HepG2 (cell line): ENCODE data around the gene MSL2. TPM values are rescaled to one million over a fixed set of nuclear protein-coding genes. Genes with fewer than 3 reads are reported as not detected.
"Not testable (repeated sequence)": the region's sequence is repeated elsewhere in the genome, so short reads cannot be mapped to it uniquely, and the experiment has no call there.

ENCODE experiments used
- ATAC-seq: fragments of 200-7000 bp; cut with Tn5 transposase; 3 replicates; pipeline ENCODE4 v1.9.1; 2020; ENCODE audit warnings: mild to moderate bottlenecking, moderate library complexity
- BruUV-seq: library from RNA; stranded (reverse); fragments of 400-500 nt; replicated peaks from 2 replicates; lab custom pipeline; 2021; lab: Mats Ljungman, UMichigan
- CTCF ChIA-PET: fragments of 300-600 bp; formaldehyde crosslinking; extraction: SDS; loops from one replicate; lab custom pipeline; 2021; ENCODE audit warnings: low total read pairs, inconsistent platforms, low intra/inter-chr PET ratio; lab: Yijun Ruan, JAX
- POLR2A ChIA-PET: fragments of 350-600 bp; sonication (Branson Sonifier 250); formaldehyde crosslinking; loops from one replicate; lab custom pipeline; 2020; ENCODE audit warnings: antibody characterized with exemption, inconsistent platforms; lab: Yijun Ruan, JAX
- DNase-seq: peaks from one replicate; pipeline ENCODE4 v3.0.0-alpha.2; 2015; ENCODE audit warnings: low spot score
- FAIRE-seq: peaks from 3 replicates; lab custom pipeline; 2011; peaks lifted over from hg19 to GRCh38; lab: Jason Lieb, UNC
- H2AFZ ChIP-seq: one replicate; pipeline ENCODE4 v1.6.1; 2011; ENCODE audit warnings: low read length, inconsistent platforms
- H3K27ac ChIP-seq: fragments of 300-600 bp; 3 replicates; pipeline ENCODE4 v1.8.0; 2011; ENCODE audit warnings: mixed run types, mild to moderate bottlenecking, mixed read lengths, low read length, inconsistent platforms; ENCODE audit not compliant: insufficient read depth; ENCODE audit errors: extremely low read length
- H3K27me3 ChIP-seq, 2 experiments: fragments of 200-600 bp in 1 of 2; 2 replicates in 1 of 2; 3 replicates in 1 of 2; pipeline versions ENCODE4 v1.6.0 to v1.8.0; 2011; ENCODE audit warnings: low read length in 2 of 2, mild to moderate bottlenecking in 2 of 2, moderate library complexity in 2 of 2, inconsistent platforms in 1 of 2; ENCODE audit not compliant: insufficient read depth in 2 of 2, control insufficient read depth in 1 of 2
- H3K36me3 ChIP-seq, 2 experiments: fragments of 200-600 bp in 1 of 2; replicated peaks in 1 of 2; 2 replicates in 1 of 2; 3 replicates in 1 of 2; pipeline versions ENCODE4 v1.5.1 to v1.8.0; 2011; ENCODE audit warnings: low read length in 2 of 2, inconsistent platforms in 1 of 2; ENCODE audit not compliant: insufficient read depth in 2 of 2, control insufficient read depth in 1 of 2
- H3K4me1 ChIP-seq: 2 replicates; pipeline ENCODE4 v1.5.1; 2012; ENCODE audit warnings: low read length, inconsistent platforms; ENCODE audit not compliant: insufficient read depth
- H3K4me2 ChIP-seq: 2 replicates; pipeline ENCODE4 v1.6.0; 2011; ENCODE audit warnings: low read depth, low read length, inconsistent platforms
- H3K4me3 ChIP-seq, 3 experiments: fragments of 200-600 bp in 1 of 3; sonication (generic), shearing (Covaris generic) in 1 of 3; replicated peaks in 1 of 3; 2 replicates each; pipeline ENCODE4 v1.5.1; 2011 to 2016; ENCODE audit warnings: low read length in 3 of 3, inconsistent platforms in 2 of 3, low read depth in 2 of 3, mild to moderate bottlenecking in 2 of 3, control low read depth in 1 of 3, mixed read lengths in 1 of 3; ENCODE audit not compliant: insufficient read depth in 1 of 3
- H3K79me2 ChIP-seq: one replicate; pipeline ENCODE4 v1.6.1; 2011; ENCODE audit warnings: low read length, inconsistent platforms; ENCODE audit not compliant: insufficient read depth
- H3K9ac ChIP-seq: 2 replicates; pipeline ENCODE4 v1.6.0; 2011; ENCODE audit warnings: mild to moderate bottlenecking, low read depth, low read length, inconsistent platforms; ENCODE audit not compliant: insufficient read depth
- H3K9me3 ChIP-seq: 2 replicates; pipeline ENCODE4 v1.5.1; 2012; ENCODE audit warnings: mild to moderate bottlenecking, low read length
- H4K20me1 ChIP-seq: 2 replicates; pipeline ENCODE4 v1.6.0; 2011; ENCODE audit warnings: inconsistent platforms, mild to moderate bottlenecking, low read length, moderate library complexity; ENCODE audit not compliant: insufficient read depth
- WIZ ChIP-seq: sonication (generic); formaldehyde crosslinking; IDR thresholded peaks from 2 replicates; pipeline ENCODE4 v1.5.1; 2020; ENCODE audit warnings: mild to moderate bottlenecking, missing genetic modification reagents
- WGBS: methylation state at CpG from one replicate; pipeline ENCODE4 v1.1.6; 2017; ENCODE audit warnings: low lambda C conversion rate; 5-methylcytosine and 5-hydroxymethylcytosine counted together
- in situ Hi-C: cut with HindIII; loops from 2 replicates; pipeline ENCODE4 v1.10.0; 2017; ENCODE audit warnings: low pct_unique_long_range_greater_than_20kb; ENCODE audit not compliant: extremely low pct_ligation_motif_present
- intact Hi-C: fragments of 100-400 bp; cut with micrococcal nuclease; formaldehyde crosslinking; loops from one replicate; pipeline ENCODE4 v1.10.0; 2022; ENCODE audit not compliant: unreplicated experiment
- polyA plus RNA-seq, 8 experiments: library from polyadenylated mRNA; depleted of rRNA in 3 of 8; stranded (reverse) in 7 of 8; unstranded in 1 of 8; fragments of >200 nt; fragmentation: Illumina TruSeq in 4 of 8; extraction: Trizol in 4 of 8; gene quantifications; 2 replicates each; pipeline versions ENCODE4 v1.2.1 to v1.2.3, GENCODE V29; 2011 to 2016; ENCODE audit warnings: low read depth in 4 of 8, missing spikeins in 1 of 8, mixed read lengths in 1 of 8; ENCODE audit not compliant: insufficient read depth in 1 of 8
- total RNA-seq, 5 experiments: library from RNA; depleted of rRNA; stranded (reverse); fragments of >200 nt; fragmentation: Illumina TruSeq; extraction: Trizol; gene quantifications; 2 replicates each; pipeline ENCODE4 v1.2.3, GENCODE V29; 2016; ENCODE audit warnings: low read depth in 1 of 5
- TF ChIP-seq, protein P1 (sequence below): sonication (generic); formaldehyde crosslinking; conservative IDR thresholded peaks from 2 replicates; pipeline ENCODE4 v1.8.1; 2023; ENCODE audit warnings: missing genetic modification reagents

Gene MSL2
- total and polyA plus RNA-seq, 2 of the 13 experiments (the other 11 are each of a cell fraction or from before 2014, with no cell fraction given), result 6.9 to 11.7 TPM

DNA sequence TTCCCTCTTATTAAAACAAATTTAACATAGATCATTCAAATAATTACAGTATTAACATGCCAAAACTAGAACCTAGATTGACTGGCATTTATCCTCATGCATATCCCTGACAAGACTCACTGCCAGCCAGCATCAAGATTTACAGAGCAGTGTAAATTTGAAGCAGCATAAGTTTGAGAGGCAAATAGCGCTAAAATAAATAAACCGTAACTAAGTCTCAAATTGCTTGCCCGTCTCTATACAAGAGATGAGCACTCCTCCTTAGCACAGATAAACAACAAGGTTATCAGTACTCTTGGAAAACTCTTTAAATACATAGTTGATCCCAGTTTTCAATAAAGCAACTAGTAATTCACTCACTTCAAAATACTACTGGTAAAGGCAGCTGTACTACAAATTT, 29.6 kb downstream of the MSL2 start:
- no peak overlapping the region for H3K27ac ChIP-seq
- TF ChIP-seq, protein P1, sequence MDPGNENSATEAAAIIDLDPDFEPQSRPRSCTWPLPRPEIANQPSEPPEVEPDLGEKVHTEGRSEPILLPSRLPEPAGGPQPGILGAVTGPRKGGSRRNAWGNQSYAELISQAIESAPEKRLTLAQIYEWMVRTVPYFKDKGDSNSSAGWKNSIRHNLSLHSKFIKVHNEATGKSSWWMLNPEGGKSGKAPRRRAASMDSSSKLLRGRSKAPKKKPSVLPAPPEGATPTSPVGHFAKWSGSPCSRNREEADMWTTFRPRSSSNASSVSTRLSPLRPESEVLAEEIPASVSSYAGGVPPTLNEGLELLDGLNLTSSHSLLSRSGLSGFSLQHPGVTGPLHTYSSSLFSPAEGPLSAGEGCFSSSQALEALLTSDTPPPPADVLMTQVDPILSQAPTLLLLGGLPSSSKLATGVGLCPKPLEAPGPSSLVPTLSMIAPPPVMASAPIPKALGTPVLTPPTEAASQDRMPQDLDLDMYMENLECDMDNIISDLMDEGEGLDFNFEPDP (CRISPR knock-in tag), result no peak
- TF ChIP-seq WIZ, result no peak
- DNase-seq, result no peak
- no peak overlapping the region for H3K4me2 ChIP-seq
- no peak overlapping the region for H3K4me3 ChIP-seq
- H3K27me3 ChIP-seq, result no peaks in the 10 kb centered on the region
- no peak for ATAC-seq
- H3K9ac ChIP-seq, result no peak overlapping the region
- H4K20me1 ChIP-seq, result peaks cover 66% of the 10 kb centered on the region
- H3K4me1 ChIP-seq, result peaks cover 15% of the 10 kb centered on the region
- no peak for FAIRE-seq
- no peak overlapping the region for H2AFZ ChIP-seq
- no TSS peak for BruUV-seq
- intact Hi-C loops, result no loop called here
- WGBS, result 91% methylated on average over 3 of the region's 3 CpGs
- CTCF ChIA-PET, result no interaction called here
- POLR2A ChIA-PET, result no interaction called here
- peaks cover 94% of the 10 kb centered on the region for H3K79me2 ChIP-seq
- no peaks in the 10 kb centered on the region for H3K9me3 ChIP-seq
- in situ Hi-C loops, result no loop called here
- H3K36me3 ChIP-seq, result no peaks in the 10 kb centered on the region

DNA sequence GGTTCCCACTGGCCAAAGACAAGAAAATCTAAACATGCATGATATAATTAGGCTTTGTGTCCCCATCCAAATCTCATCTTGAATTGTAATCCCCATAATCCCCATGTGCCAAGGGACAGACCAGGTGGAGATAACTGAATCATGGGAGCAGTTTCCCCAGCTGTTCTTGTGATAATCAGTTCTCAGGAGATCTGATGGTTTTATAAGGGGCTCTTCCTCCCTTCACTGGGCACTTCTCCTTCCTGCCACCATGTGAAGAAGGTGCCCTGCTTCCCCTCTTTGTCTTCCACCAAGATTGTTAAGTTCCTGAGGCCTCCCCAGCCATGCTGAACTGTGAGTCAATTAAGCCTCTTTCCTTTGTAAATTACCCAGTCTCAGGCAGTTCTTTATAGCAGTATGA, 32.5 kb downstream of the MSL2 start:
- Histone ChIP-seq H4K20me1 (peaks cover 67% of the 10 kb centered on the region), H3K79me2 (peaks cover 96% of the 10 kb centered on the region), H3K4me1 (peaks cover 15% of the 10 kb centered on the region)
- H3K27ac ChIP-seq, FAIRE-seq, H3K36me3 ChIP-seq, BruUV-seq, H3K4me3 ChIP-seq, H3K27me3 ChIP-seq, DNase-seq, H2AFZ ChIP-seq, H3K9me3 ChIP-seq, intact Hi-C loops, CTCF ChIA-PET, POLR2A ChIA-PET, H3K9ac ChIP-seq, ATAC-seq, H3K4me2 ChIP-seq, in situ Hi-C loops: not testable (repeated sequence)
